Bronchial epithelial cell (primary cell): ENCODE results near the gene CAMSAP1. TPM values are rescaled to one million over a fixed set of nuclear protein-coding genes. Genes with fewer than 3 reads are reported as not detected.

Experiments used
- DNase-seq: peaks from one replicate; pipeline ENCODE4 v3.0.0-alpha.2; 2010; ENCODE audit warnings: low read depth
- FAIRE-seq: peaks from 2 replicates; lab custom pipeline; 2011; peaks lifted over from hg19 to GRCh38; lab: Jason Lieb, UNC
- H3K27me3 ChIP-seq: 2 replicates; pipeline ENCODE4 v1.5.1; 2011; ENCODE audit warnings: low read length; ENCODE audit not compliant: control insufficient read depth, insufficient read depth
- H3K36me3 ChIP-seq: 2 replicates; pipeline ENCODE4 v1.5.1; 2011; ENCODE audit warnings: low read length; ENCODE audit not compliant: control insufficient read depth, insufficient read depth
- H3K4me3 ChIP-seq: 2 replicates; pipeline ENCODE4 v1.5.1; 2011; ENCODE audit warnings: mild to moderate bottlenecking, low read depth, low read length, control low read depth
- total RNA-seq: library from RNA; depleted of rRNA; stranded (reverse); fragments of >200 nt; gene quantifications from 2 replicates; pipeline ENCODE4 v1.2.1, GENCODE V29; 2014
- TF ChIP-seq, protein P1 (sequence below): IDR thresholded peaks from 2 replicates; pipeline ENCODE4 v1.5.1; 2011; ENCODE audit warnings: mild to moderate bottlenecking, moderate library complexity, low read length, control low read depth, inconsistent platforms; ENCODE audit not compliant: insufficient read depth, severe bottlenecking

Gene CAMSAP1
- total RNA-seq, 1 donor from 2014 or later: 23.2 TPM

DNA sequence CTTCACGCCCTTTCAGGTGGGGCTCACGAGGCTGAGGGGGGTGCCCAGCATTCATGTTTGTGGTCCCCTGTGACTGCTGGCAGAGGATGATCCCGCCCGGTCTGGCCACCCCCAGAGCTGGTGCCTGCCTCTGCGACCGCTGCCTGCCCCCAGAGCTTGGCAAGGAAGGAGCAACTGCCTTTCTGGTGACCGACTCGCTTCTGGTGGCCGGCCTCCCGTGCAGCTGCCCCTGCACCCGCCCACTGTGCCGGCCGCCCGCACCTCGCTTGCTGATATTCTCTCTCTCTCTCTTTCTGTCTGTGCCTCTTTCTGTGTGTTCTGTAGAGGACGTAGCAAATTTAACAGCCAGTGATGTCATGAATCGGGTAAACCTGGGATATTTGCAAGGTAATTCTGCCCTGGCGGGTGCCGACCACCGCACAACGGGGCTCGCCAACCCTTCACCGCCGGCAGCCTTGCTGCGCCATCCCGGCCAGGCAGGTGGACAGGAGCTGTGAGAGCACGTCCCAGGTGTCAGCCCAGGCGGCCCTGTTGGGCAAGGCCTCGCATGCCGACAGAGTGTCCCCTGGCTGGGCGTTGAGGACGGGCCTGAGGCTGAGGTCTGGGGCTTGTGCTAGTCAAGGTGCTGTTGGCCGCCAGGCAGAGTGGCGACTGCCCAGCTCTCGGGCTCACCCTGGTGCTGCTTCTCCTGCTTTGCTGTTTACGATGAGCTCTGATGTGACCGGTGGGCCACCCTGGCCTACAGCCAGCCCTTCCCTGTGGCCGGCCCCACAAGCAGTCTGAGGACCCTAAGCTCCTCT, 119.4 kb downstream of the CAMSAP1 start:
- Histone ChIP-seq H3K4me3 (no peak overlapping the region), H3K27me3 (no peaks in the 10 kb centered on the region), H3K36me3 (no peaks in the 10 kb centered on the region)
- no peak for FAIRE-seq
- TF ChIP-seq, protein P1, sequence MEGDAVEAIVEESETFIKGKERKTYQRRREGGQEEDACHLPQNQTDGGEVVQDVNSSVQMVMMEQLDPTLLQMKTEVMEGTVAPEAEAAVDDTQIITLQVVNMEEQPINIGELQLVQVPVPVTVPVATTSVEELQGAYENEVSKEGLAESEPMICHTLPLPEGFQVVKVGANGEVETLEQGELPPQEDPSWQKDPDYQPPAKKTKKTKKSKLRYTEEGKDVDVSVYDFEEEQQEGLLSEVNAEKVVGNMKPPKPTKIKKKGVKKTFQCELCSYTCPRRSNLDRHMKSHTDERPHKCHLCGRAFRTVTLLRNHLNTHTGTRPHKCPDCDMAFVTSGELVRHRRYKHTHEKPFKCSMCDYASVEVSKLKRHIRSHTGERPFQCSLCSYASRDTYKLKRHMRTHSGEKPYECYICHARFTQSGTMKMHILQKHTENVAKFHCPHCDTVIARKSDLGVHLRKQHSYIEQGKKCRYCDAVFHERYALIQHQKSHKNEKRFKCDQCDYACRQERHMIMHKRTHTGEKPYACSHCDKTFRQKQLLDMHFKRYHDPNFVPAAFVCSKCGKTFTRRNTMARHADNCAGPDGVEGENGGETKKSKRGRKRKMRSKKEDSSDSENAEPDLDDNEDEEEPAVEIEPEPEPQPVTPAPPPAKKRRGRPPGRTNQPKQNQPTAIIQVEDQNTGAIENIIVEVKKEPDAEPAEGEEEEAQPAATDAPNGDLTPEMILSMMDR: no peak
- DNase-seq: no peak

DNA sequence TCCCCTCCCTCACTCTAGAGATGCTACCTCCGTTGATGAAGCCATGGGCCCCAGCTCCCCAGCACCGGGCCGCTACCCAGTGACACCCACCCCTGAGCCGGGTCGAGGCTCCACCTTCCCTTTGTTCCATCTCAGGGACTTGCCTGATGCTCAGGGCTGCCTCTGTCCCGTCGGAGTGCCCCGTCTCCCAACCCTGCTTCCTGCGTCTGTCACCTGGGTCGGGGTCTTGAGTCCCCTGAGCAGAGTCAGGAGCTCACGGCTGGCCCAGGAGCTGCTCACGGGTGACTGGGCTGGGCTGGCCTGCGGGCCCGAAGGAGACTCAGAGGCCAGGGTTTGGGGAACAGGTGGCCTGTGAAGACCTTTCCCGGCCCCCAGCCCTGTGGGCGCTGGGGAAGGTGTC, 120.0 kb downstream of the CAMSAP1 start:
- TF ChIP-seq, protein P1: no peak
- H3K4me3 ChIP-seq: no peak overlapping the region
- H3K36me3 ChIP-seq: no peaks in the 10 kb centered on the region
- H3K27me3 ChIP-seq: no peaks in the 10 kb centered on the region
- FAIRE-seq (no peak), DNase-seq (no peak)

DNA sequence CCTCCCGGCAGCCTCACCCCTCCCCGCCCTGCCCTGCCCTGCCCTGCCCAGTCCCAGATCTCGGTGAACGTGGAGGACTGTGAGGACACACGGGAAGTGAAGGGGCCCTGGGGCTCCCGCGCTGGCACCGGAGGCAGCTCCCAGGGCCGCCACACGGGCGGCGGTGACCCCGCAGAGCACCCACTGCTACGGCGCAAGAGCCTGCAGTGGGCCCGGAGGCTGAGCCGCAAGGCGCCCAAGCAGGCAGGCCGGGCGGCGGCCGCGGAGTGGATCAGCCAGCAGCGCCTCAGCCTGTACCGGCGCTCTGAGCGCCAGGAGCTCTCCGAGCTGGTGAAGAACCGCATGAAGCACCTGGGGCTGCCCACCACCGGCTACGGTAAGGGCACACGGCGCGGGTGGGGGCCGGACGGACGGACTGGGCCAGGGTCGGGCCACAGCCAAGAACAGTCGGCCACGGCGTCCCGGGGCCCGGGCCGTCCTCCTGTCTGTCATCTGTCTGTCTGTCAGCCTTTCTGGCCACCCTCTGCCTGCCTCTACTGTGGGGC, 121.1 kb downstream of the CAMSAP1 start:
- Histone ChIP-seq H3K36me3 (no peaks in the 10 kb centered on the region), H3K4me3 (no peak overlapping the region), H3K27me3 (no peaks in the 10 kb centered on the region)
- TF ChIP-seq, protein P1: no peak
- no peak for DNase-seq
- FAIRE-seq: no peak

DNA sequence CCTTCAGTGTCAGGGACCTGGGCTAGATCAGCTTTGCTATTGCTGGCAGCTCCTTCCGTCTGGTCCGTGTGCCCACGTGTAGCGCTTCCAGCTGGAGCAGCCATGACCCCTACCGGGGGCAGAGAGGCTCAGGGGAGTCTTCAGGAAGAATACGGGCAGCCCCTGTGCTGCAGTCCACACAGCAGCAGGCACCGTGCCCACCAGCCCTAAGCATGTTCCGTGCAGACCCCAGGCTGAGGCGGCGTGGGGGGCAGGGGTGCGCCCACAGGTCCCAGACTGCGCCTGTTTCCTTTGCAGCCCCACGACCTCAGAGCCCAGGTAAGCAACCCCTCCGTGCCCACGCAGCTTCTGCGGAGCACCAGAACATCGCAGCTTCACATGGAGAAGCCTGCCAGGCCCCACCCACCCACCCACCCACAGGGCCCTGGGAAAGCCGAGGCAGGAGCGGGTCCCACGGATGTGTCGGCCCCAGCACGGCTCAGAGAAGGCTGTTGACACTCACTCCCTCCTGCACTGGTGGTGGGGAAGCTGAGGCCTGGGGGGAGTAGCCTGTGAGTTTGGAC, 122.3 kb downstream of the CAMSAP1 start:
- FAIRE-seq: no peak
- H3K27me3 ChIP-seq: no peaks in the 10 kb centered on the region
- H3K4me3 ChIP-seq: no peak overlapping the region
- no peak for DNase-seq
- no peaks in the 10 kb centered on the region for H3K36me3 ChIP-seq
- TF ChIP-seq, protein P1: no peak

DNA sequence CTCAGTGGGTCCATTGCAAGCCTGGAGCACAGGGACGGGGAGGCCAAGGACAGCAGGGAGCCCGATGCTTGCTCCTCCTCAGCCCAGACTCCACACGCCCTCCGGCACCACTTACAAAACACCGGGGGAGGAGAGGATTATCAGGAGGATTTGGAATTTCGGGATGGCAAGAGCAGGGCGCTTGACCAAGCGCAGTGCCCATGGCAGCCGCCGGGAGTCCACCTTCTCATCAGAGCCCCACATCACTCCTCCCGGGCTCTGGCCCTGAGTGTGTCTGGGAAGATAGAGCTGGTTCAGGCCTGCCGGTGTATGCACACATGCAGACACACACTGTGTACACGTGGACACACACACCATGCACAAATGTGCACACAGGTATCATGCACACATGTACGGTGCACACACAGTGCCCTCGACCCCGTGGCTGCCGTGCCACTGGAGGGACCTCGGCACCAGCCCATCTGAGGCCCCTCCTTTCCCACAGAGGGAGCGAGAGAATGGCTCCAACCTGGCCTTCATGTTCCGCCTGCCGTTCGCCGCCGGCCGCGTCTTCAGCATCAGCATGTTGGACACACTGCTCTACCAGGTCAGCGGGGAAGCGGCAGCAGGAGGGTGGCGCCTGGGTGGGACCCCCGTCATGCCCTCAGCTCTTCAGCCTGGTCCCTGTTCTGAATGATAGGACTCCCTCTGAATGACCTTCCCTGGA, 123.7 kb downstream of the CAMSAP1 start:
- H3K36me3 ChIP-seq: no peaks in the 10 kb centered on the region
- H3K27me3 ChIP-seq: no peaks in the 10 kb centered on the region
- TF ChIP-seq, protein P1: no peak
- no peak for FAIRE-seq
- H3K4me3 ChIP-seq: no peak overlapping the region
- no peak for DNase-seq
